GM21381 (cell line): ENCODE measurements around the gene FBXO41.

Experiments used
- ATAC-seq: cut with Tn5 transposase; IDR thresholded peaks from one replicate; pipeline ENCODE4 v1.9.1; 2021; ENCODE audit warnings: mild to moderate bottlenecking, moderate library complexity; ENCODE audit not compliant: unreplicated experiment

Gene FBXO41

DNA sequence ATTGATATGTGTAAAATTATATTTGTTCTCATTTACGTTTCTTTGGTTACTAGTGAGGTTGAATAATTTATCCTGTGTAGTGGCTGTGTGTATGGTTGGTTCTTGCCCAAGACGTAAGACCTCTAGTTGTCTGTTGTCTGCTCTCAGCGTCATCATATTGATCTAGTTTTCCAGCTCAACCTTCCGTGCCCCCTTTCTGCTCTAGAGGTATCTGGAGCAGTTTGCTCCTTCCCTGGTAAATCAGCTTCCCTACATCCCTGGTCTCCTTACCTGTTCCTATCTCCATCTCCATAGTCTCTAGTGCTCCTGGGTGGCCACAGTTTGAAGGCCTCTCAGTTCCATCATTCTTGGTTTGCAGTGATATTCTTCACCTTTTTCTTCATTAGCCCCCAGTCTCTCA lies 69.0 kb downstream of the FBXO41 start:
- ATAC-seq: no peak

- ATAC-seq: peak; percentile 91
These were observed 69.9 kb downstream of the FBXO41 start, which contains the start of gene SMYD5 for GRCh38 chr2:73214120-73215035. Gene SMYD5 (plus strand): TSS chr2:73214245. CDS start chr2:73214267, 22 bp downstream.

DNA sequence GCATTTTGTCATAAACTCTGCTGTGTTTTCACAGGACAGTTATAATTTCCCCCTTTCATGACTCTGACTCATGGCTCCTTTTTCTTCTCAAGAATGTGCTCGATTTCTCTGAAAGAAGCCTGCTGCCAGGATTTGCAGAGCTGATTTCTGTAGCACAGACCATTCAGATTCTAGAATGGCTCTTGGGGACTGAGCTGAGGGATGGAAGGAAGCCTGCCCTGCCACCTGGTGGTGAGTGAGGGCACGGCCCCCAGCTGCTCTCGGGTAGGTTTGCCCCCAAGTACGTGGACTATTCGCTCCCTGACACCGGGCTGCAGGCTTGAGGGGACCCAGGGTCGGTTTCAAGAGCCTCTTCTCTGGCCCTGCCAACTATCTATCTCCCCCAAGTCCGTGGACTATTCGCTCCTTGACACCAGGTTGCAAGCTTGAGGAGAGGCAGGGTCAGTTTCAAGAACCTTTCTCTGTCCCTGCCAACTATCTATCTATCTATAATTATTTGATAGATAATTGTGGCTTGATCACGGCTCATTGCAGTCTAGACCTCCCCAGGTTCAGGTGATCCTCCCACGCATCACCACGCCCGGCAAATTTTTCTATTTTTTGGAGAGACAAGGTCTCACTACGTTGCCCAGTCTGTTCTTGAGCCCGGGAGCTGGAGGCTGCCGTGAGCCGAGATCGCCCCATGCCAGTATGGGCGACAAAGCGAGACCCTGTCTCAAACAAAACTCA lies 71.7 kb downstream of the FBXO41 start:
- ATAC-seq: peak; percentile 65

DNA sequence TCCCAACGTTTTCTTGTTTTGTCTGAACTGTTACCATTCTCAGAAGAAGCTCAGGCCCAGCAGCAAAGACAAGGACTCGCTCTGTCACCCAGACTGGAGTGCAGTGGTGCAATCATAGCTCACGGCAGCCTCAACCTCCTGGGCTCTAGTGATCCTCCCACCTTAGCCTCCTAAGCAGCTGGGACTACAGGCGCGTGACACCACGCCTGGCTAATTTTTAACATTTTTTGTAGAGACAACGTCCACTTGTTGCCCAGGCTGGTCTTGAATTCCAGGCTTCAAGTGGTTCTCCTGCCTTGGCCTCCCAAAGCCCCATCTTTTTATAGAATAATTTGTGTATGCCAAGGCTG lies 72.2 kb downstream of the FBXO41 start:
- no peak for ATAC-seq

DNA sequence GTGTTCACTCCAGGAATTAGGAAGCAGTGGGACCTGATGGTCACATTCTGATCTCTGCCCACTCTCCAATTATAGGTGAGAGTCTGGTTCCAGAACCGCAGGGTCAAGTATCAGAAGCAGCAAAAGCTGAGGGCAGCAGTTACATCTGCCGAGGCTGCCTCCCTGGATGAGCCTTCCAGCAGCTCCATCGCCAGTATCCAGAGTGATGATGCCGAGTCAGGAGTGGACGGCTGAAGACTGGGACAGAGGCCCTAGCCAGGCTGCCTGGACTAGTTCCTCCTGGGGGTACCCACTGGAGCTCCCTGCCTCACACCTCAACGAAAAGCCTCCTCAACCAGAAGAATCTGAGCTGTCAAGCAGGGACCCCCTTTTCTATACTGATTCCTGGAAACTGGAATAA lies 73.6 kb downstream of the FBXO41 start:
- no peak for ATAC-seq

- no peak for ATAC-seq
These were observed 74.3 kb downstream of the FBXO41 start for GRCh38 chr2:73210019-73210418.

DNA sequence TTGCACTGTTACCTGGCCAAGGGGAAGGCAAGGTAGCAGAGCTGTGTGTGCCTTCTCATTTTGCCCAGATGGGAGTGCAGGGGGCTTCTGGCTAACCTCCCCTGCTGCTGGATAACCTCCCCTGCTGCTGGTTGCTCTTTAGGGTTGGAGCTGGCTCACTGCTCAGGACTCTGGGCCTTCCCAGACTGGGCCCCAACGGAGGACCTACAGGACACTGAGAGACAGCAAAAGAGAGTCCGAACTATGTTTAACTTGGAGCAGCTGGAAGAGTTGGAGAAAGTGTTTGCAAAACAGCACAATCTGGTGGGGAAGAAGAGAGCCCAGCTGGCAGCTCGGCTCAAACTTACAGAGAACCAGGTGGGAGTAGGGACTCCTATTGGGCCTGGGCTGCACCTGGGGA lies 76.0 kb downstream of the FBXO41 start:
- no peak for ATAC-seq

DNA sequence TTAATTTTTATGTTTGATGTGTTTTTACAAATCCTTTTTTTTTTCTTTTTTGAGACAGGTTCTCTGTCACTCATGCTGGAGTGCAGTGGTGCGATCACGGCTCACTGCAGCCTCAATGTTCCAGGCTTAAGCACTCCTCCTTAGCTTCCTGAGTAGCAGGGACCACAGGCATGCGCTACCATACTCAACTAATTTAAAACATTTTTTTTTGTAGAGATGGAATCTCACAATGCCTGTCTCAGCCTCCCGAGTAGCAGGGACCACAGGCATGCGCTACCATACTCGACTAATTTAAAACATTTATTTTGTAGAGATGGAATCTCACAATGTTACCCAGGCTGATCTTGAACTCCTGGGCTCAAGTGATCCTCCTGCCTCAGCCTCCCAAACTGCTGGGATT lies 78.7 kb downstream of the FBXO41 start:
- no peak for ATAC-seq
